Stimulated activated CD4-positive, alpha-beta T cell treated with anti-CD3 and anti-CD28 coated beads, Interleukin-15, amount 100 ng/mL, for 1 hour (primary cell): ENCODE data around the gene ADGRV1.

Experiments
- DNase-seq, 2 donors: peaks; one replicate each; pipeline ENCODE4 v3.0.0-alpha.2; 2020; ENCODE audit warnings: low read depth in 1 of 2, low spot score in 1 of 2

ADGRV1 gene

DNA sequence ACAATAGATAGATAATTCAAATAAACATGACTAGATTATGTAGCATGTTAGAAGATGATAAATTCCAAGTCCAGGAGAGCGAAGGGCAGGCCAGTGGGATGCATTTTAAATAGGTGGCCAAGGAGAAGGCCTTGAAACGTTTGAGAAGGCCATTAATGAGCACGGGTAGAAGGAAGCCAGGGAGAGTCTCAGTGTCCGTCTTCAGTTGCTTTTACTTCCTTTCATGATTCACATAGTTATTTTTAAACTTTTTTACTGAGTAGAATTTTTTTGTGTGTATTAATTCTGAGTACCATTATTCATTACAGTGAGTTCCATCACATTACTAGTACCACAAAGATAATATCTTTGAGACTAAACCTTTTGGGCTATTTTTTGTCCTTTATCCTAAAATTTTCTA lies 565.3 kb downstream of the ADGRV1 start:
- DNase-seq = no peak

DNA sequence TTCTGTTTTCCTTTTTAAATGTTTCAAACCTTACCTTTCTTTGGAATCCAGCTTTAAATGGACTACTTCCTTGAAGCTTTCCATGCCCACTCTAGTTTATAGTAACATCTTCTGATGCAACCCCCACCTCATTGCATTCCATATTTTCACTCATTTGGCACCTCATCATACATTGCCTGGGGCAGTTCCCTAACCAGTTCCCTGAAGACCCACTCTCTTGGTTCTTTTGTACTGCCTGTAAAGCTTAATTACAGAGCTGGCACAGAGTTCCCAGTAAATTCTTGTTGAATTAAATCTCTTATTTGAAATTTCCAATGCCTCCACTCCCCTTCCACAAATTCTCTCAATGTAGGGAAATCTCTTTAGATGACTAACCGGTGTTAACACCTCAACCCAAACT lies 567.3 kb downstream of the ADGRV1 start:
- DNase-seq = no peak

DNA sequence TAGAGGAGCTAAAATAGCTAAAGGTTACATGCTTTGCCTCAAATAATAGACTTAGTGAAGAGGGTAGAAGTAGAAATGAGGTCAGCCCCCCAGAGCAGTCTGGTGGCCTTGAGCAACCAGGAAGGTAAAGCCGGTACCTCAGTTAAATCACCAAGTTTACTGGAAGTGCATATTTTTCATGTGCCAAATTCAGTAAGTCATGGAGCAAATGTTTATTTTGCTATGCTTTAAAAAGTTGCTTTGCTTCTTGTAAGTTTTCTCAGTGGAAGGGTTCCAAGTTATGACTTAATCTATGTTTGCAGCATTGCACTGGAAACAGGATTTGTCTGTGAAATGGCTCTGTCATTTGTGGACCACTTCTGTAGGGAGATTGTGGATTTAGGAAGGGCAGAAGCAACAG lies 567.9 kb downstream of the ADGRV1 start:
- DNase-seq = no peak

DNA sequence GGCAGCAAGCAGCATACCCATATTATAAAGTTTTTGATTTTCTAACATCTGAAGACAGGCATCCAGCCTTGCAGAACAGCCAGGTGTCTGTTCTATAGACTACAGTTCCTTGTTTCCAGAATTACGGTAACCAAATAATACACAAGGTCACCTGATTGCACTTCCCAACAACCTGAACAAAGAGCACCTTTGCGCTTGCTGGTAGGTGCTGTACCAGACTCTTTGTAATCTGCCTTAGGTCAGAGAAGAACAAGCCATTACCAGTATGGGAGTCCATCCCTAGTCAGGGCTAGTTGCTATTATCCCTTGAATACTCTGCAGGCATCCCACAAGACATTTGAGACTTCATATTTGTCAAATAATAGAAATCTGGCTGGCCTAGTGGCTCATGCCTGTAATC lies 568.3 kb downstream of the ADGRV1 start:
- DNase-seq = no peak

DNA sequence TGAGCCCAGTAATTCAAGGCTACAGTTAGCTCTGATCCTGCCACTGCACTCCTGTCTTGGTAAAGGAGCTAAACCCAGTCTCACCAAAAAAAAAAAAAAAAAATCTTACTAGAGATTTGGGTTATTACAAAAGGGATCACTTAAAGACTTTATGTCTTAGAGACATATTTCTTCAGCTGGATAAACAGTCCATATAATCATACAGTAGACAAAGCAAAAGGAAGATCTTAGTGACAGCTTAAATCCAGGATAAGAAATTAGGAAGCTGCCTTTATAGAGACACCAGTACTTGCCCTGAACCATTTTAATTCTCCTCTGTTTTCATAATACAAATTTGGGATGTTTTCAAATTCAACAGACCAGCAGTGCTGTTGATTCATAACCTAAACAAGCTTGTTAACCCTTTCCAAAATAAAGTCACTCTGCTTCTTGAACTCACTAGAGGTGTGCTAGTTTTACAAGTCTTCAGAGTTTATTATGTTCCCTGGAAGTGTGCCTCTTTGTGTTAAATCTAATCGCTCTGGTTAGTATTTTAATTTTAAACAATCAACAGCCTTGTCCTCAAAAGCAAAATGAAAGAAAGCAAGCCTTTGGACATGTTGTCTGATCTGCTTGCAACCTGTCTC lies 569.0 kb downstream of the ADGRV1 start:
- no peak for DNase-seq

DNA sequence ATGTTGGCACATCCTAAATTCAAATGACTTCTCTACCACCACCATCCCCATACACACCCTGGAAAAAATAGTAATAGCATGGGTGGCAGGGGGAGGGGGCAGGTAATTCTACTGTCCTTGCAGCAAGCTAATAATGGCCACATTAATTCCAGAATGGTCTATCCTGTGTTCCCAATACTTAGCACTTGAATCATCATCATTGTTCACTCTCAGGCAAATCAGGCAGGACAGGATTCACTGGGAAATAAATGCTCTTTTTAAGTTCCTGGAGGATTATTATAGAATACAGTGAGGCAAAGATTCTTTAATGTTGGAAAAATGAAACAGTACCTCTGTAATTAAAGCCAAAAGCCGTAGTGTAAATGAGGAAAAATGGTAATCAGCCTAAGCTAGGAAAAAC lies 570.0 kb downstream of the ADGRV1 start:
- no peak for DNase-seq

DNA sequence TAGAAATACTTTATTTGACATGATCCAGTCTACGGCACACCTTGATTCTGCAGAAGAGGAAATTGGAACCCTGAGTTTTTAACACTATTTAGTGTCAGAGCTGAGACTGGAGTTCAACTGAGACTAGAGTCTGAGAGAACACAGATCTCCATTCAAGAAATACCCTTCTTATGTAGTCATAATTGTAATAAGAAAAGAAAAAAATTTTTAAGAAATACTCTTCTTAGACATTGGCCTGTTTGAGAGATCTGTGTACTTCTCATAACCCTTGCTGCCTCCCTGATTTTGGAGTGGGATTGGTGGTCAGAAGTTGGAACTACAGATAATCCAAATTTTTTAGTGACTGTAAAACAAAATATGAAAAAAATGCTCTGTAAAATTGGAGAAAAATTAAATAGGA lies 571.2 kb downstream of the ADGRV1 start:
- DNase-seq = no peak

DNA sequence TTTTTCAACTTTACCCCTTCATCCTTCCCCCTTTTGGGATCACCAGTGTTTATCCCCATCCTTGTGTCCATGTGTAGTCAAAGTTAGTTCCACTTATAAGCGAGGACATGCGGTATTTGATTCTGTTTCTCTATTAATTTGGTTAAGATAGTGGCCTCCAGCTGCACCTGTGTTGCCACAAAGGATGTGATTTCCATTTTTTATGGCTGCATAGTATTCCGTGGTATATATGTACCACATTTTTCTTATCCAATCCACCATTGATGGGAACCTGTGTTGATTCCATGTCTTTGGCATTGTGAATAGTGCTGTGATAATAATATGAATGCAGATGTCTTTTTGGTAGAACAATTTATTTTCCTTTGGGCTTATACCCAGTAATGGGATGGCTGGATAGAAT lies 572.2 kb downstream of the ADGRV1 start:
- no peak for DNase-seq

DNA sequence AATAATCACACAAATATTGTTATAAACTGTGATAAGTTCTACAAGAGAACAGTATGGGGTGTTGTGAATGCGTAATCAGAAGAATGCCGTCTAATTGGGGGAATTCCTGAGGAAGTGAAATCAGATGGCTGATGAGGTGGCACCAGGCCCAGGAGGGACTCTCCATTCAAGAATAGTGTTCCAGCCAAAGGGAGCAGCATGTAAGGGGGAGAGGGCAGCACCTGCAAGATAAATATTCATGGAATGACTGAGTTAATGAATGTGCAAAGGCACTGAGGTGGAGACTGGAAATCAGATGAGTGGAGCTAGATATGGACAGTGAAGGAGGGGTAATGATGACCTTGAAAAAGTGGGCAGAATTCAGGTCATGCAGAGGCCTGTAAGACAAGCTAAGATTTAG lies 574.0 kb downstream of the ADGRV1 start:
- DNase-seq = no peak

DNA sequence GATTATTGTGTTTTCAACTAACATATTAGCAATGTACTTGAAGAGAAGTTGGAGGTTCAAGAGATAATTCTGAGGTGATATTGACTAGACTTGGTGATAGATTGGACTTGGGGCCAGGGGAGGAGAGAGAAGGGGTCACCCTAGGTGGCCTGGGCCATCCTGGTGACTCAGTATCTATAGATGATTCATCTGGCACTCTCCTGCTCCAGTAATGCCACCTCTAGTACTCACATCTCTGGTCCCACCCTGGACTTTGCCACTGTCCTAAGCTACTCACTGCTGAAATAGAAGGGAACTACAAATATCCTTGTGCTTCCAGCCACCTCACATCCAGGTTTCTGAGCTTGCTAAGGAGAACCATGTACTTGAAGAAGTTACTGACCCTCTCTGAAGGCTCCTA lies 574.6 kb downstream of the ADGRV1 start:
- DNase-seq = no peak

DNA sequence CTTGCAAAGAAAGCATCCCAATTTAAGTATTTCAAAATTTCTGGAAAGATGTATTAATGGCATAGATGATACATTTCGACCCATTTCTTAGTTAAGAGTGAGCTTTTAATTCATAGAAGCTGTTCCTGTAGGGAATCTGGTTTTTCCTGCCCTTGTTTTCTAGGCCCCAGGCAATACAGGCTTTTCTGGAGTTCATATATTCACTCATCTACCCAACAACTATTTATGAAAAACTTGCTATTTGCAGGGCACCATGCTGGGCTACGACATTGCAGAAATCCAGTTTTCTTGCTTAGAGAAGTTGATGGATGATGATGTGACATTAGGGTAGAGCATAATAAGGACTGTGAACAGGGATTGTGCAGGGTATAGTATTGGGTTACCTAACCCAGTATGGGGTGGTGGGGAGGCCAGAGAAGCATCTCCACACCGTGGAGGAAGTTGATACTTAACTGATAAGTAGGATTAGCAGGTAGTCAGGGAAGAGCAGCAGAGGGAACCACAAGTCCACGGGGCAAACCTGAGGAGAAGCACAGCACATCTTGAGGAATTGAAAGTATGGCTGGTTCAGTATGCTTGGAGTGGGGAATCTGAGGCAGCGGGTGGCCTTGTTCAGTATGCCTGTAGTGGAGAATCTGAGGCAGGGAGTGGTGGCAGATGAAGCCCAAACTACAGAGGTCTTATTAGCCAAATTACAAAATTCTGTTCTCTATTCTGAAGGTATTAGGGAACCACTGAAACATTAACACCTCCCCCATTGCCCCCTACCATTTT lies 577.1 kb downstream of the ADGRV1 start:
- no peak for DNase-seq

DNA sequence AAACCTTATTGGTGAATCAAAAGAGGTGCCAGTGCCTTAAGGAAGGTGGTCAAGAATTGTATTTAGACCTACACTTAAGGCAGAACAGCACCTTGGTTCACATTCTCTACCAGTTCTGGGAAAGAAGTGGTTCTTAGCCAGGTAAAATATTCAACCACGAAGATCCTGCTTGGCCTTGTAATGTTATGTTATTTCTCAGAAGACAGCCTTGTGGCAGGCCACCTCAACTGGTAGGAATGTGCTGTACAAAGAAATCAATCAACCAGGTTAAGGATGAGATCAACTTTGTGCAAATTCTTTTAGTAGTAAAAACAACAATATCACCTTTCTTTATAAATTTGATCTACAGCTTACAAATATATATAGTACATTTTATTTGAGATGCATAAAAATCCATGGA lies 577.7 kb downstream of the ADGRV1 start:
- DNase-seq = no peak

DNA sequence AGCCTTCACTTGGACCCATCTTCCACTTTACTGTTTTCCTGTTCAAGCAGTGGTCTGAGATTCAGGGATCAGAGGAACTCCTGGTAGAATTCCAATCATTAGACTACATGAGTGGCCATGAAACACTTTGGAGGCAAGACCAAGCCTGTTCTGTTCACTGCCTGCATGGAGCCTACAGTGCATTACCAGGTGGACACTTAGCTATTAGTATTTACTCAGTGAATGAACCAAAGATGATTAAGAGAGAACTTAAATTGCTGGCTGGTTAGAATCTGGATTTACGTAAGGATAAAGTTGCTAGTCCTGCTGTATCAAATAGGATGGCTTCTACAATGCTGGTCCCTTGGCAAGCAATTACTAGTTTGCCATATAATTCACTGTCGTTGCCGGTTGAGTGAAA lies 579.0 kb downstream of the ADGRV1 start:
- no peak for DNase-seq

DNA sequence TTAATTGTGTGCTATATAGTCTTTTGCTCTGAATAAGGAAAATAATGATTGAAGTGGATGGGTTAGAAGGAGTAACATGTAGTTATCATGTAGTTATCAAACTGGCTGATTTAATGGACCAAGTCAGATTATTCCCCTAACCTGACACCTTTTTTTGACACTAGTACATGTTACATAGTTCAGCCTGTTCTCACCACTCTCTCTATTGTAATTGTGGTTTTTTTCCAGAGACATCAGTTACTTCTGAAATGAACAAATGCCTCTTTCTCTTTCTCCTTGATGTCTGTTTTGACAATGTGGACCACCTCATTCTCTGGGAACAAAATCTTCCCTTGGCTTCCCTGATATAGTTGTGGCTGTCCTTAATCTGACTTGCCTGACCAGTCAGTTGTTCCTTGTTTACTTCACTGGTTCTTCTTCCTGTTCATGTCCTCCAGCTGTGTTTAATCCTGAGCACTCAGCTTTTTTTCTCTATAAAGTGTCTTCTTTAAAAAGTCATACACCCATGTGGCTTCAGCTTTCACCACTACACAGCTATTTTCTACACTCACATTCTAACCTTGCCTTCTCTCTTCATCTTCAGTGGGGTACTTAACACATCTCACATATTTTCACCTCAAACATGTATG lies 581.1 kb downstream of the ADGRV1 start:
- no peak for DNase-seq

DNA sequence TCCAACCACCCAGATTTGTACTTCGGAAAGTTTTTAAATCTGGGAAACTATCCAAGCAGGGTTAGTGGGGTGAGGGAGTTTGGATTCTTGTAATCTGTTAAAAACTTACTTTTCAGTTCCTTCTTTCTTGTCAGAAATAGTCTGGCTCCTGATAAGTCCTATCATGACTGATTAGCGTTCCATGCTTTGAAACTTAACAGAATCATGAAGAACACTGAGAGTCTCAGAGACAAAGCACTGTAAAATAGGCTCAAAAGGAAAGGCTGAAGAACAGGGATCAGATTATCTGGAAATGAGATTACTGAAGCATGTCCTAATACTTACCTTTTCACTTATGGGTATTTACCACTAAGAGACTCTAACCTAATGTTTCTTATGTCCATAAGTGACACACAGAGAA lies 582.1 kb downstream of the ADGRV1 start:
- no peak for DNase-seq

DNA sequence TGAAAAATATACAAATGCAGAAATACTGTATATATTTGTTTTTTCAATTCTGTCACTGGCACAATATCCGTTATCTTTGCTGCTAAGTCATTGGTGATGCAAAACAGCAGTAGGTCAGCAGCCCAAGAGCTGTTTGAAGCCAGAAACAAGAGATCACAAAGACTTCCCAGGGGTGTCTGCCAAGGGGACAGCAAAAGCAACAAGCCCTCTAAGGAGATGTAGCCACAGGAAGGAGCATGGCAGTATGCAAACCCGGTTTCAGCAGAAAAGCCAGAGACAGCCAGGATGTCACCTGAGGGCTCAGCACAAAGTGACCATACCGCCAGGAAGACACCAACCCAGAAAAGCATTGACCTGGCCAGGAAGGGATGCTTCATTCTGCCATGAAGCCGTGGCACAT lies 583.0 kb downstream of the ADGRV1 start:
- DNase-seq = no peak

DNA sequence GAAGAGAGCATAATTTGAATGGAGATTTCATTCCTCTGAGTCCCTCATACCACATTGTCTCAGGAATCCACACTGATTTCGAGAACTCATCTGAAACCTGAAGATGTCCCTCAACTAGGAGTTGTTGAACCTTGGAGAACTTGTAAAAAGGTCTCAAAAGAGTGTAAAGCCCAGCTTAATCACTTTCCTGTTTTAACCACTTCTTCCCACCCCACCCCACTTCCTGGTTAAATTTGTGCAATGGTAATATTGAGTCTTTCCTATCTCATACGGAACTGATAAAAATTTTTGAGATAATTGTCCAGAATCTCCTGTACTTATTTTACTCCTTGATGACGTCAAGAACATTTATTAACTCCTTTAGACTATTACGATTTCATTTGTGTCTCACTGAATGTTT lies 583.8 kb downstream of the ADGRV1 start:
- no peak for DNase-seq

DNA sequence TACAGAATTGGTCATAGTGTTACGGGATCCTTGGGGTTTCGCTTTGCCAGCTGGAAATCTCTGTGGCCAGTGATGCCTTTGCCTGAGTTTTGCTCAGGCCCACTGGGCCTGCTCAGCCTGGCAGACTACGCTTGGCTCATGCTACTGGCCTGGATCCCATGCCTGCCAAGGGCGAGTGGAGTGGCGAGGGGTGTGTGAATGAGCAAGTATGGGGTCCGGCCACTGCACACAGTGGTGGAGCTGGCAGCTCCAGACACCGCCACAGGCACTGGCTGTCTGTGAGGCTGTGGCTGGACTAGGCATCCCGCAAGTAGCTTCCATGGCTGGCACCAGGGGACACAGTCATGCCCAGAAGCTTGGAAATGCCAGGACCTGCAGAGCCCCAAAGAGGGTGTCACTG lies 584.2 kb downstream of the ADGRV1 start:
- no peak for DNase-seq

DNA sequence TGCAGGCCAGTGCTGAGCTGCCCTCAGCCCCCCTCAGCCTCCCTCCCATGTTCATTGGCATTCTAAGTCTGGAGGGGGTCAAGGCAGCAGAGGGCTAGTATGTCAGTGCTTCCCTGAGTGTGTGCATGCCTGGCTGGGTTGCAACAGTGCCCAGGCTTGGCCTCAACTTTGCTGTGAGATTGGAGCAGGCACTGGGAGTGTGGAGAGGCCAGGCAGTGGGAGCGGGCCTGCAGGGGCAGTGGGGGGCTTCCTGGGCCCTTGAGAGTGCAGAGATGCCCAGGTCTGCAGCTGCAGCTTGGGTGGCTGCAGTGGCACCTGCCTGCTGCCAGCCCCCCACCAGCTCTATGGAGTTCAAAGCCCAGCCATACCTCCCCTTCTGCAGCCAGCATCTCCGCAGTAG lies 585.2 kb downstream of the ADGRV1 start:
- no peak for DNase-seq

DNA sequence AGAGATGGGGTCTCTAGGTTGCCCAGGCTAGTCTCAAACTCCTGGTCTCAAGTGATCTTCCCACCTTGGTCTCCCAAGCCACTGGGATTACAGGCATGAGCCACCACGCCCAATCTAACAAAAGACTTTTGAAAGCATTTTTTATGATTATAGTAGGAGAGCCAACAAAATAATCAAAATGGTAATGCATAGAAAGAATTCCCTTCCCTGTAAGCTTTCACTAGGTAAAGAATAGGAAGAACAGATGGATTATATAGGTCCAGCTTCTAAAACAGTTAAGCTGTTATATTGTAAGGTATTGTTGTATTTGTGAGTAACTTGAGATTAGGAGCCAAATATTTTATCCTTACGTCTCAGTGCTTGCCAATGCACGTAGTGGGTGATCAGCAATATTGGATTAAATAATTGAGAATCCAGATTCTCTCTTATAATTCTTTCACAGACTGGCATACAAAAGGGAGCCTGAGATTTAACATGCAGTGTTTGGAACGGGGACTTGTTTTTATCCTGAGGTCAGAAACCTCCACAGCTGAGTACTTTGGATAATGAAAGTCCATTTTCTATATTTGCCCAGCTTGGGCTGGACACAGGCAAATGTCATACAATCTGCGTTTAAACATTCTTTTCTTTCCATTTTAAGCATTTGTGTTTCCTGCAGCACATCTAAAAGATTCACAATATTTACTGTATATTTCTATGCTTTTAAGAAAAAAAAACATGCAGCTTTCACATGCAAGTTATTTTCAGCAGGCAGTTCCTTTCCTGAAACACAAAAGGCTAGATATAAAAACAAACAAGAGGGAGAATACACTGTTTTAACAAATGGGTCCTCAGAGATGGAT lies 586.1 kb downstream of the ADGRV1 start:
- no peak for DNase-seq

DNA sequence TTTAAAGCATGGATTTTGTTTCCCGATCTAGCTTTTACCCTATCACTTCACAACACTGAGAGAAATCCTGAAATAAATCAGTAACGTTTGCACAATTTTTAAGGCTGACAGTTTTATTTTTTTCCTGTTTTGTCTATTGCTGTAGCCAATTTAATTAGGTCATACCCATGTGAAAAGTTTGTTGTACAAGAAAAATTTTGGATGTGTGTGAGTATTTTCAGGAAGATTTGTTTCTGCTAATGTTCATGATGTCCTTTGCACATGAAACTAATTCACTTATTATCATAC lies 586.7 kb downstream of the ADGRV1 start:
- DNase-seq = no peak

DNA sequence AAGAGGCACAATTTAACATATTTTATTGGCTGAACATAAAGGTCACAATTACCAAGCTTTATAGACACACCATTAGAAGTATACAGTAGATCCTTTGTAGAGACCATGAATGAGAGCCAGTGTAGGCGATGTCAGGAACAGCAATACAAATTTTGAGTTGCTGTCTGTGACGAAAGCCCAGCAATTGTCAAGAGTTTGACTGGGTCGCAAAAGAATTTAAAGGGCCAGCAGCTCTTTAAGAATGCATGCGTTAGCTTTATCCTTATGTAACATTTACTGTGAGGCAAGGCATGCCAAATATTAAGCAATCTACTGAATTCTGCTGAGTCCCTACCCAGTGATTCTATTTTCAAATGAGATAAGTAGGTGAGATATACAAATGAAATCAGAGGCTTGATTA lies 587.6 kb downstream of the ADGRV1 start:
- no peak for DNase-seq
